C4-2B (cell line): ENCODE data around the gene PTPRN.

Experiments
- CTCF ChIP-seq: fragments of 450-650 bp; conservative IDR thresholded peaks from 2 replicates; pipeline ENCODE4 v1.5.1; 2017; ENCODE audit warnings: mild to moderate bottlenecking
- ZFX ChIP-seq: fragments of 450-650 bp; IDR thresholded peaks from 2 replicates; pipeline ENCODE4 v1.6.1; 2017

GRCh38 chr2:219266886-219267285 lies 42.3 kb downstream of the PTPRN start:
- no peak for TF ChIP-seq CTCF
- no peak for TF ChIP-seq ZFX
